ENCODE measurements around the gene DHRS7C.
"Not testable (repeated sequence)": the region's sequence is repeated elsewhere in the genome, so short reads cannot be mapped to it uniquely, and the experiment has no call there.

Gene DHRS7C

GRCh38 chr17:9810100-9810949, 18.9 kb upstream of the DHRS7C start:
- no peak overlapping the region for H3K4me3 ChIP-seq (ENCODE audit: low read depth, low read length)

- no peak overlapping the region for H3K4me3 ChIP-seq (ENCODE audit: low read depth, low read length)
Observed at GRCh38 chr17:9809409-9809808, 18.0 kb upstream of the DHRS7C start.

- no peak overlapping the region for H3K4me3 ChIP-seq (ENCODE audit: low read depth, low read length)
Observed at GRCh38 chr17:9806699-9807098, 15.3 kb upstream of the DHRS7C start.

GRCh38 chr17:9805769-9806168, 14.4 kb upstream of the DHRS7C start:
- no peak overlapping the region for H3K4me3 ChIP-seq (ENCODE audit: low read depth, low read length)

GRCh38 chr17:9802697-9803096, 11.3 kb upstream of the DHRS7C start:
- H3K4me3 ChIP-seq (ENCODE audit: low read depth, low read length), result no peak overlapping the region

GRCh38 chr17:9802294-9802693, 10.9 kb upstream of the DHRS7C start:
- H3K4me3 ChIP-seq (ENCODE audit: low read depth, low read length), result no peak overlapping the region

- no peak overlapping the region for H3K4me3 ChIP-seq (ENCODE audit: low read depth, low read length)
Observed at GRCh38 chr17:9801505-9801904, 10.1 kb upstream of the DHRS7C start.

GRCh38 chr17:9798724-9799123, 7.3 kb upstream of the DHRS7C start:
- H3K4me3 ChIP-seq (ENCODE audit: low read depth, low read length), result no peak overlapping the region

- no peak overlapping the region for H3K4me3 ChIP-seq (ENCODE audit: low read depth, low read length)
Observed at GRCh38 chr17:9798008-9798407, 6.6 kb upstream of the DHRS7C start.

- H3K4me3 ChIP-seq (ENCODE audit: low read depth, low read length), result no peak overlapping the region
Observed at GRCh38 chr17:9792181-9792840, 919 bp upstream of the DHRS7C start.

GRCh38 chr17:9790316-9790715, 1.1 kb downstream of the DHRS7C start:
- no peak overlapping the region for H3K4me3 ChIP-seq (ENCODE audit: low read depth, low read length)

- no peak overlapping the region for H3K4me3 ChIP-seq (ENCODE audit: low read depth, low read length)
Observed at GRCh38 chr17:9788601-9789000, 2.8 kb downstream of the DHRS7C start.

- H3K4me3 ChIP-seq (ENCODE audit: low read depth, low read length), result no peak overlapping the region
Observed at GRCh38 chr17:9784544-9784943, 6.8 kb downstream of the DHRS7C start.

GRCh38 chr17:9783465-9783864, 7.9 kb downstream of the DHRS7C start:
- H3K4me3 ChIP-seq (ENCODE audit: low read depth, low read length), result not testable (repeated sequence)

GRCh38 chr17:9783050-9783449, 8.3 kb downstream of the DHRS7C start:
- no peak overlapping the region for H3K4me3 ChIP-seq (ENCODE audit: low read depth, low read length)

GRCh38 chr17:9780552-9780951, 10.8 kb downstream of the DHRS7C start:
- H3K4me3 ChIP-seq (ENCODE audit: low read depth, low read length), result no peak overlapping the region

GRCh38 chr17:9776911-9777310, 14.5 kb downstream of the DHRS7C start:
- no peak overlapping the region for H3K4me3 ChIP-seq (ENCODE audit: low read depth, low read length)

- H3K4me3 ChIP-seq (ENCODE audit: low read depth, low read length), result no peak overlapping the region
Observed at GRCh38 chr17:9772658-9773057, 18.7 kb downstream of the DHRS7C start.

- no peak overlapping the region for H3K4me3 ChIP-seq (ENCODE audit: low read depth, low read length)
Observed at GRCh38 chr17:9771465-9771864, 19.9 kb downstream of the DHRS7C start.

- no peak overlapping the region for H3K4me3 ChIP-seq (ENCODE audit: low read depth, low read length)
Observed at GRCh38 chr17:9769036-9769695, 22.2 kb downstream of the DHRS7C start.

- no peak overlapping the region for H3K4me3 ChIP-seq (ENCODE audit: low read depth, low read length)
Observed at GRCh38 chr17:9768381-9768934, 22.9 kb downstream of the DHRS7C start.

All from iPS-11a (cell line).